Putamen (tissue), 1 donor: ENCODE results near the gene HAGH.

ENCODE experiments used
- DNase-seq: peaks from one replicate; pipeline ENCODE4 v3.0.0-alpha.2; 2016; ENCODE audit warnings: low spot score

HAGH gene

GRCh38 chr16:1762196-1762878, 64.3 kb downstream of the HAGH start:
- DNase-seq: no peak

GRCh38 chr16:1761751-1762150, 64.9 kb downstream of the HAGH start:
- no peak for DNase-seq

GRCh38 chr16:1760911-1761310, 65.7 kb downstream of the HAGH start:
- DNase-seq: no peak

GRCh38 chr16:1759511-1759910, 67.1 kb downstream of the HAGH start:
- DNase-seq: no peak

- no peak for DNase-seq
These were observed 67.7 kb downstream of the HAGH start for GRCh38 chr16:1758923-1759322.

GRCh38 chr16:1757714-1758461, 68.7 kb downstream of the HAGH start:
- no peak for DNase-seq
